Activated CD4-positive, alpha-beta T cell treated with anti-CD3 and anti-CD28 coated beads, Interleukin-2, amount 50 U/mL, for 4 hours (primary cell): ENCODE measurements around the gene MYOD1.

ENCODE experiments used
- DNase-seq, 2 experiments: peaks; one replicate each; pipeline ENCODE4 v3.0.0-alpha.2; 2020

MYOD1 gene

DNA sequence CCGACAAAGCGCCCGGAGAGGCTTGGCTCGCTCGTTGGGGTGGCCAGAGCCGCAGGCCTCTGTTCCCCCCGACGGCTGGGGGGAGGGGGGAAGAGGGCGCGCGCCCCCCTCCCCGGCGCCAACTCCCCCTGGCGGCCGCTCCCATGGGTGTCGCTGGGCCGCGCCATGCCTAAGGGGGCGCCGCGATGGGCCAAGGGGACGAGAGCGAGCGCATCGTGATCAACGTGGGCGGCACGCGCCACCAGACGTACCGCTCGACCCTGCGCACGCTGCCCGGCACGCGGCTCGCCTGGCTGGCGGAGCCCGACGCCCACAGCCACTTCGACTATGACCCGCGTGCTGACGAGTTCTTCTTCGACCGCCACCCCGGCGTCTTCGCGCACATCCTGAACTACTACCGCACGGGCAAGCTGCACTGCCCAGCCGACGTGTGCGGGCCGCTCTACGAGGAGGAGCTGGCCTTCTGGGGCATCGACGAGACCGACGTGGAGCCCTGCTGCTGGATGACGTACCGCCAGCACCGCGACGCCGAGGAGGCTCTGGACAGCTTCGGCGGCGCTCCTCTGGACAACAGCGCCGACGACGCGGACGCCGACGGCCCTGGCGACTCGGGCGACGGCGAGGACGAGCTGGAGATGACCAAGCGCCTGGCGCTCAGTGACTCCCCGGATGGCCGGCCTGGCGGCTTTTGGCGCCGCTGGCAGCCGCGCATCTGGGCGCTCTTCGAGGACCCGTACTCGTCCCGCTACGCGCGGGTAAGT is 16.6 kb downstream of the MYOD1 start:
- DNase-seq = no peak

DNA sequence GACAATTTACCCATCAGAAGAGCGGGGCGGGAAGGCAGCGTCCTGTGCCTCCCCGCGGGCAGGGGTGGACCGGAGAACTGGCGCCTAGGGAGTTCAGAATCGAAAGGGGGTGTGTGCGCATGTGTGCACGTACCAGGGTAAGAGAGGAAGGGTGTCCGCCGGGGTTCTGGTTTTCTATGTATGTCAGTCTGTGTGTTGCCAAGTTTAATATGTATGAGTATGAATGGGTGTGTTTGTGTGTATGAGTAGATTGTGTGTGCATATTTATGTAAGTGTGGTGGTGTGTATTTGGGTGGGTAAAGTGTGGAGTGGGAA is 17.2 kb downstream of the MYOD1 start:
- no peak for DNase-seq

DNA sequence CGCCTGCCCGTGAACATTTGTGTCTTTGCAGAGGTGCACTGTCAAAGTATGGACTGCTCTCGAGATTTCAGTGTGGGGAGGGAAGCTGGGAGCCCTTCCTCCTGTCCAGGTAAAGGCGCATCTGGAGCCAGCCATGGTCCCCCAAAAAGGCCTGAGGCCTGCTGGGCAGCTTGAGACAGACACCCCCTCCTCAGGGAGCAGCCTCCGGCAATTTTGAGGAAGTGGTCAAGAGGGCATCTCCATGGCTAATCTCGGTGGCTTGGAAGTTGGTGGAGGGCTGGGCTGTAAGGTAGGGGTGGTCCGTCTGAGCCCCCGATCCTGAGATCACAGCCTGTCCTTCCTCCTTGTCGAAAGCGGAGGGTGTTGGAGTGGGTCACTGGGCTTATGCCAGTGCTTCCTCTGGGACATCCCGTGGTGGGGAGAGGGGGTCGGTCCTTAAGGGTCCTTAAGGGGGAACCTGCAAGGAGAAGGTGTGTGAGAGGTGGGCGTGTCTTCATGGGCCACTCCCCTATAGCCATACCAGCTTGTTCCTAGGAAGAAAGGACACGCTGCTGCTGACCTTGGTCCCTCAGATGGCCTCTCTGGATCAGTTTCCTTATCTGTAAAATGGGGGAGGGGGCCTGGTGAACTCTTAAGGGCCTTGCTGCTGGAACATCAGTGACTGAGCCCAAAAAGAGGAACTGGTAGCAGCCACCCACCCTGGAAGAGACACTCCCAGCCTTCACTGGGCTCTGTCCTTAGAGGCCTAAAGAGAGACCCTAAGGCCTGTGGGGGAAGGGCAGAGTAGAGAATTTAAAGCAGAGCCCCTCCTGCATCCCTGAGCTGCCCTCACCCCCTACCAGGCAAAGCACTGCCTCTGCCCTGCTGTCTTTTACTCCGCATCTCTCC is 17.8 kb downstream of the MYOD1 start:
- no peak for DNase-seq

DNA sequence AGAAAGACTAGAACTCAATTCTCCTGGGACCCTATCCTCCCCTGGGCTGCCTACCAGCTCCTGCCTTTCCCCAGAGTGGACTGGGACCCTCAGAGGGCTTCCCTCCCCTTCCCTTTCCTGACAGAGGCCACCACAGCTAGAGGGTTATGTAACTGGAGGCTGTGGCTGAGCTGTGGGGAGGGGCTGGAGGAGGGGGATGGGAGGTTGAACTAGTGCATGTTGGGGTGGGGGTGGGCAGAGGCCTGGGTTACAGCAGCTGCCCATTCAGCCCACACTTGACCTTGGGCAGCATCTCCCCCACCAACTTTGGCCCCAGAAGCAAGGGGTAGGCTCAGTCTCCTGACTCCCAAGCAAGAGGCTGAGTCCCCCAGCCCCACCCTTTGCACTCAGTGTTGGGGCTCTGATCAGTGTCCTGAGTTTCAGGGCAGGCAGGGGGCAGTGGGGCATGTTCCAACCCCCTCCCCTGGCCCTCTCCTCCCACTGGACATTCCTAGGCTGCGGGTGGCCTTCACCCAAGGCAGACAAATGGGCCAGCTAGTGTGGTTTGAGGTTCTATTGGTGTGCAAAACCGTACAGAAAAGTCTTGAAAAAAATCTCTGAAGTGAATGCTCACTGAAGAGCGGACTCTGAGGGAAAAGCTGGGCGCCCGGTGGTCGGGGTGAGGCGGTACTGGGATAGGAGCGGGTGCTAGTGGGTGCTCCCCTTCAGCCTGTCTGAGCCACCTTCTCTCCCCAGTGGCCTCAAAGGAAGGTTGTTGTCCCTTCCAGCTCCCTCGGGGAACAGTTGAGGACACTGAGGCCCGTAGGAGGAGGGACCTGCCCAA is 19.0 kb downstream of the MYOD1 start:
- DNase-seq = no peak

DNA sequence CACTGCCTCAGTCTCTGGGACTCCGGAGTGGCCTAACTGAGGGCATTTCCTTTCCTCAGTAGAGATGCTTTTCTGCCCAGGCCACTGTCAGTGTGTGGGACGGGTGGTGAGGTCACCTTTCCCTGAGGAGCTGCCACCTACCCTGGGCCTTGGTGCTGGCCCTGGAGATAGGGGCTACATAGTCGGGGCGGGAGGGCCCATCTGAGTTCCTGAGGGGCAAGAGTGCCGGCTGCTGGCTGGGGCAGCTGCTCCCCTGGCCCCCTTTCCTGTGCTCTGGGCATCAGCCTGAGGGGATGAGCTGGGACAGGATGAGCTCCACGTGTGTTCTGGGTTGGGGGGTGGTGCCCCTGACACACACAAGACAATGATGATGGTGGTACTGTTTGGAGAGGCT is 20.6 kb downstream of the MYOD1 start:
- no peak for DNase-seq

DNA sequence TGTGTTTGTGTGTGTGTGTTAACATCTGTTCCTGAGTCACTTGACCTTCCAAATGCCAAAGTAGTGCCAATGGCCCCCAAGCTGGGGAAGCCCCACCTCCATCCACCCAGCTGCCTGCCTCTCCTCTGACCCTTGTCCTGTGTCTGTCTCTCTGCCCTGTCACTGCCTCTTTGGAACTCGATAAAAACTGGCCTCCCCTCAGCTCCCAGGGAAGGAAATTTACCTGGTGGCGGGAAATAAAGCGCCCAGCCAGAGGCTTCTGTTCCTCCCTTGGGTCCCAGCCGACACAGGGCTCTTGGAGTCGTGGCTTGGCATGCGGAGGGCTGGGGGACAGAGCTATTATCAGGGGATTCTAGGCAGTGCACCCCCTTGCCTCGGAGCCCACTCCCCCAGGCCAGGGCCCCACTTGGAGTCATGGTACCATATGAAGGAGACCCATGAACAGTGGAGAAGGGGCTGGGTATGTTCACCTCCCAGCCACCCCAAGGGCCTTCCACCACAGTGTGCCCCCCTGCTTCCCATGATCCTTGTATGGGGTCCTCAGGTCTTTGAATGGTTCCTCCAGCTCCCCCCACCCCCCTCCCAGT is 21.4 kb downstream of the MYOD1 start:
- no peak for DNase-seq

DNA sequence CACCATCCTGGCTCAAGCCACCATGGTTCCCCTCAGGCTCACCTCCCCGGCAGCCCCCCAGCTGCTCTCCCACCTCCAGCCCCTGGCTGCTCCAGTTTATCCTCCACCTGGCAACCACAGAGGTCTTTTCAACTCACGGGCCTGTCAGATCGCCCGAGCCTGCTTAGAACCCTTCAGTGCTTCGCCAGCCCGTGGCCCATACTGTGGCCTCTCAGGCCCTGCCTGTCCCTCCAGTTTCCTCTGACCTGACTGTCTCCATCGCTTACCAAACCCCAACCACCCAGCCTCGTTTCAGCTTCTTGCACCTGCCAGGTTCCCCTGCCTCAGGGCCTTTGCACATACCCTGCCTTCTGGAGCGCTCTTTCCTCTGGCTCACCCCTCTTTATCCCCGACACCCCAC is 22.1 kb downstream of the MYOD1 start:
- no peak for DNase-seq

DNA sequence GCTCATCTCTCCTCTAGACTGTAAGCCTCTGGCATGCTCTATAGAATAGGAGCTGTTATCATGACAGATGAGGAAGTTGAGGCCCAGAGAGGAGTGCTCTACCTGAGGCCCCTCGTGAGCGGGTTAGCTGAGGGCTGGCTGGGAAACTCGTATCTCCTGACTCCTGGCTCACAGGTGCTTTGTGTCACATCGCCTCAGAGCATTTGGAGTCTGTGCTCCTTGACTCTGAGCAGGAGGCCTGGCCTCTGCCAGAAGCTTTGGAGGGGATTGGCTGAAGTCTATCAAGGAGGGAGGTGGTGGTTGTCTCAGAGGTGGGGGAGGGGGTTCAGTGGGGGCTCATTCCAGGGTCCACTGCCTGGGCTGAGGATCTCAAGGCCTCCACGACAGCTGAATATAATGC is 22.6 kb downstream of the MYOD1 start:
- no peak for DNase-seq

DNA sequence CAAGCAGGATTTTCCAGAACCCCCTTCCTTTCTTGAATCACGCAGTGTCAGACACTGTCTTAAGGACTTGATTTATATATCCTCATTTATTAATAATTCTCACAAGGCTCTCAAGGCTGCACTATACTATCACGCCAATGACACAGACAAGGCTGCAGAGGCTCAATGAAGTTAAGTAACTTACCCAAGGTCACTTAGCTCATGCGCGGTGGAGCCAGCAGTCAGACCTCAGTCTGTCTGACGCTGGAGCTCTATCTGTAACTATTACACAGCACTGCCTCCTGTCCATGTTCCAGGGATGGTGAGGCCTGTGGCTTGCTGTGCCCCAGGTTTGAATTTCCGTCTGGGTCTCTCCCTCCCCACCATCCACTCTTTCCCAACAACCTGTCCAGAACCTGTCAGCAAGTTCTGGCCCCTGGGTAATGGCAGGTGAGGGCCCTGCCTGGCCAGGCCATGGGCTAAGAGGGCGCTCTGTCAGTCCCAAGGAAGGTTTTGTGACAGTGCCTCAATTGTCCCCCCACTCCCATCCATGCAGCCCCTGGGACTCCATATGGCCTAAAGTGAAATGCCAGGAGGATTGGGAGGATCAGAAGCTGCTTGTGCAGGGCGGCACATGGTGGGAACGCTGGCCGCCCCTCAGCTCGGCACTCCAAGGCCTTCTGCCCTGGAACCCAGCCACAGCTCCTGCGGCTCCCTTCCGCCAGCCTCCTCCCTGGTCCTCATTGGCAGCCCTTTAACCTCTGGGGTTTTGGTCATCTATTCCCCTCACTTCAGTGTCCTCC is 23.8 kb downstream of the MYOD1 start:
- no peak for DNase-seq

DNA sequence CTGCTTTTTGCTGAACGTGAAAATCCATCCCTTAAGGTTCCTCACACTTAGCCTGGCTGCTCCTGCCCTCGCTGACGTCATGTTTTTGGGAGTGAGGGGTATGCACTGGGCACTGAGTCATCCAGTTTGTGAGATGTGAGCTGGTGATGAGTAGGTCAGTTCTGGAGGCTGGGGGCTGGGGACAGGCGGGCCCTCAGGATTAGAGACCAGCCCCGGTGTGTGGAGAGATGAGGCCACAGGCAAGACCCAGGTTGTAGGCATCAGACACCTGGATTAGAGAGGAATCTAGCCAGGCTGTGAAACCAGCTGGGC is 24.4 kb downstream of the MYOD1 start:
- no peak for DNase-seq

DNA sequence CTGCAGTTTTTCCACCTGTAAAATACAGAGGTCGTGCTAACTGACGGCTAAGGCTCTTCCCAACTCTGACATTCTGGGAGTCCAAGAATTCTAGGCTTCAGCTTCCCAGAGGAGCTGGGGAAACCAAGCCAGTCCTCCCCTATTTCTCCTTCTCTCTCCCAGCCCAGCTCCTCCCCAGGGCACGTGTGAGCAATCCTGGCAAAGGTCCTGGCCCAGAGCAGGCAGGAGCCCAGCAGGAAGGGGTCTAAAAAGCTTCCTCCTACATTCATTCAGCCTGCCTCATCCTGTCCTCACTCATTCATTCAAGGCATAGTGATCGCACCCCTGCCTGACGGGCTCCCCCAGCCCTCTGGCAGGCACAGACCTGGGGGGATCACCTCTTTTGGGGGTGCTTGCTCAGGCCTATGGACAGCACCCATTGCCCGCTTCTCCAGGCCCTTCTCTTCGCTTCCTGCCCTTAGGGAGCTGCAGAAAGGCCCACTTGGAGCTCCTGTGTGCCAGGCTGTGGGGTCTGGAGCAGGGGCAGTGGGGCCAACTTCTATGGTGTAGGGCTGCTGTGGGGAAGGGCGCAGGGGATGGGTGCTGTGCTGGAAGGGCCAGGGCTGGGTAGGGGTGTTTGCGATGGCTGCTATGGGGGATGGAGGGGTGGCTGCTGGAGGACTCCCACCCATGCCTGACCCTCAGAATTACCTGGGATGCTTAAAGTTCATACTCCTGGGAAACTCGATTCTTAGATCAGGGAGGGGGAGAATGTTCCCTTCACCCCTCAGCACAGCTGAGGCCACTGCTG is 25.0 kb downstream of the MYOD1 start:
- no peak for DNase-seq

DNA sequence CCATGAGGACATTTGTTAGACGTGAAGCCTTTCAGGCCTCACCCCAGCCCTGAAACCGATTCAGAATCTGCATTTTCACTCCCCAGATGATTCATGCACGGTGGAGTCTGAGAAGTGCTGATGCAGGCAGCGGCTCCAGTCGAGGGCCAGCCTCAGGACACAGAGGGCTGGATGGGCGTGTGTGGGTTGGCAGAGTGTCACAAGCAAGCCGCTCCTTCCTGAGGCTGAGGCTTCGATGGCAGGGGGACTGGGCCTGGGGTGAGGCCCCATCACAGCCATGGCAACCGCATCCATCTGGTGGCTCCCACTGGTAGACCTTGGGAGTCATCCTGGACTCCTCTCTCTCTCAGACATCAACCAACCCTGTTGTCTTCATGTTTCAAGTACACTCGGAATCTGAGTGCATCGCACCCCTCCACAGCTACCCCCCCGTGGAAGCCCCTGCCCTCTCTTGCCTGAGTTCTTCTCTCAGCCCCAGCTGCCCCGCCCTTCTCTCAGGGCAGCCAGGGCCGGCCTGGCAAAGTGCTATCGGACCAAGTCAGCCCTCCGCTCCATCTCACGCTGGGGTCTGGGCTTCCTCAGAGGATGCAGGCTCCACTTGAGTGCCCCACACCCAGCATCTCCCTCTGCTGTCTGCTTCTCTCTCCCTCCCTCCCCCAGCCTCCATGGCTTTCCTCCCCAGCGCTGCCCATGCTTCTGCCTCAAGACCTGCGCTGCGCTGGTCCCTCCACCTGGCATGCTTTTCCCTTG is 25.8 kb downstream of the MYOD1 start:
- DNase-seq = no peak

DNA sequence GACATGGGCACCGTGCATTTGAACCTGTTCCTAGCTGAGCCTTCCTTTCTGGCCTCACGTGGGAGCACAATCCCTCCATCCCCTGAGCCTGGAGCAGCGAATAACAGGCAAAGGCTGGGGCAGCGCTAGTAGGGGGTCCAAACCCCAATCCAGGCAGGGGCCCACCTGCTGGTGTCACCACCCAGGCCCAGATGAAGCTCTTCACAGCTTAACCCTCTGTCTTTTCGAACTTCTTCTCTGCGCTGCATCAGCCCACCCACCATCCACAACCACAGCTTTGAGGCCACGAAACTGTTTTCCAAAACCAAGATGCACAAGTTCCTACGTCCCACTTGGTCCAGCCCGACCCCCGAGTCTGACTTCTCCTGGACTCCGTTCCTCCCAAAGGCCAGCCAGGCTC is 26.7 kb downstream of the MYOD1 start:
- no peak for DNase-seq

DNA sequence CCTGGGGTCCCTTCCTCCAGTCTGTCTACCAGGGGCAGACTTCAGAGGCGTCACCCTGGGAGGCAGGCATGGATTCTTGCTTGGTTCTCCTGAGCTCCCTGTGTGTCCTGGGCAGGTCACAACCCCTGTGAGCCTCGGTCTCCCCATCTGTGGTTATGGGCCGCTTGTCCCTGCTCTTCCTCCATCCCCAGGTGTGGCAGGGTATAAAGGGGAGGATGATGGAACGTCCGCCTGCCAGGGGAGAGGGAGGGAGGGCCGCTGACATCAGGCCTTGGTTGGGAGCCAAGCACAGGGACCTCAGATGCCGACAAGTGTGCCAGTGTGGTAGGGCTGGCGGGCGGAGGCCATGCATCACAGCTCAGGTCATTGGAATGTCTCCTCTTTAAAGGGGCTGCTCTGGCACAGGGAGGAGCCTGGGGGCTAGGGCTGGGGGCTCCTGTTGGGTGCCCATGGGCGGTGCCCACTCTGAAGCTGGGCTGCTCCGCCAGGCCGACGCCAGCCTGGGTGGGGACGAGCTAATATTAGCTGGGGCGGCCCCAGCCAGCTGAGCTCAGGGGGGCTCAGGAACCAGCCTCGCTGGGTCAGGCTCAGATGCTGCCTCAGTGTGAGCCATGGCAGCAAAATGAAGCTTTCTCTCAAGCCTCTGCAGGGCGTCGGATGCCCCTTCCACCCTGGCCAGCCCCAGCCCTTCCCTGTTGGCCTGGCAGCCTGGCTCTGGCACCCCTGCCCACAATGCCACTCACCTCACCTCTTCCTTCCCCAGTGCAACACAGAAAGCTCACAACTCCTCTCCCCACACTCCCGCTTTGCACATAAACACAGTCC is 28.0 kb downstream of the MYOD1 start:
- no peak for DNase-seq

DNA sequence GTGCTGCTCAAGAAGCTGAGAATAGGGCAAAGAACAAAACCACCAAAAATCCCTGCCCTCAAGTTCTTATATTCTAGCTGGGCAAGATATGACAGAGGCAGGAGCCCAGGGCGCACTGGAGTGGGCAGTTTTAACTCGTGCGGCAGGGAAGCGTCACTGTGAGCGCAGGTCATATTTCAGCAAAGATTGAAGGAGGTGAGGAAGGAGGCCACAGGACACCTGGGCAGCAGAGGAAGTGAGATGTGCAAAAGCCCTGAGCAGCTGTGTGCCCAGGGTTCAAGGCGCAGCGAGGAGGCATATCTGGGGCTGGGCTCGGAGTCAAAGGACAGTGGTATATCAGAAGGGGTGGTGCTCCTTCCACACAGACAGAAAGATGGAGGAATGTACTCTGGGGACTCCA is 28.7 kb downstream of the MYOD1 start:
- no peak for DNase-seq

DNA sequence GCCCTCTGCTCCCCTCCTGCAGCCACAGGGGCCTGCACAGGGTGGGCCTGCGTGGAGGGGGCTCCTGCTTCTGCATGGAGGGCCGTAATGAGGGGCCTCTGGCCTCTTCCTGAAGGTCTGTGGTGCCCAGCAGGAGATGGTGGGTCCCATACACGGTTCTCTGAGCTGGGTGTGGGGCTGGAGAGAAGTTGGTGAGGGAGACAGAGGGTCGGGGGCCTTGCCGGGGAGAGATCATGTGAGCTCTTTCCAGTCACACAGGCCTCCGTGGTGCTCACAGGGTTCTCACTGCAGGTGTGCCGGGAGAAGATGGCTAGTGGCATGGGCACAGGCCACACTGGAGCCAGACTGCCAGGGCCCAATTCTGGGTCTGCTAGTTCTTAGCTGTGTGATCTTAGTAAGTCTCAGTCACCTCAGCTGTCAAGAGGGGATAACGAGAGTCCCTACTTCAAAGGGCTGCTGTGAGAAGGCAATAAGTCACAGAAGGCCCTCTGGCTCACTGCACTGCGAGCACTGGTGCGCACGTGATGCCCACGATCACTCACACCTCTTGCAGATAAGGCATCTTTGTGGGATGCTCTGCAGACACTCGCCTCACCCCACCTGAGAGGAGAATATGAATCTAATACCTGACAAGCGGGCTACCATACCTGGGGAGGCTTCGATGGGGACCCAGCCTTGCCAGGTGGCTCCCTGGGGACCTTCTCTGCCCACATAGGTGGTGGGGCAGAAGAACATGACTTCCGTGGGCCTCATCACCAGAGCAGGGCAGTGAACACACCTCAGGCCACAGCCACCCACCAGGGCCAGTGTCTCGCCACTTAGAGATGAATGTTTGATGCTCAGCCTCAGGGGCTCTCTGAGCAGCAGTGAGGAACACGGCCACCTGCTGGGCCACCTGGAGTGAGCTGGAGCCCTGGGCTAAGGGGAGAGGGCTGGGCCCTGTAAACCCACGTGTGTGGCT is 29.7 kb downstream of the MYOD1 start:
- no peak for DNase-seq

DNA sequence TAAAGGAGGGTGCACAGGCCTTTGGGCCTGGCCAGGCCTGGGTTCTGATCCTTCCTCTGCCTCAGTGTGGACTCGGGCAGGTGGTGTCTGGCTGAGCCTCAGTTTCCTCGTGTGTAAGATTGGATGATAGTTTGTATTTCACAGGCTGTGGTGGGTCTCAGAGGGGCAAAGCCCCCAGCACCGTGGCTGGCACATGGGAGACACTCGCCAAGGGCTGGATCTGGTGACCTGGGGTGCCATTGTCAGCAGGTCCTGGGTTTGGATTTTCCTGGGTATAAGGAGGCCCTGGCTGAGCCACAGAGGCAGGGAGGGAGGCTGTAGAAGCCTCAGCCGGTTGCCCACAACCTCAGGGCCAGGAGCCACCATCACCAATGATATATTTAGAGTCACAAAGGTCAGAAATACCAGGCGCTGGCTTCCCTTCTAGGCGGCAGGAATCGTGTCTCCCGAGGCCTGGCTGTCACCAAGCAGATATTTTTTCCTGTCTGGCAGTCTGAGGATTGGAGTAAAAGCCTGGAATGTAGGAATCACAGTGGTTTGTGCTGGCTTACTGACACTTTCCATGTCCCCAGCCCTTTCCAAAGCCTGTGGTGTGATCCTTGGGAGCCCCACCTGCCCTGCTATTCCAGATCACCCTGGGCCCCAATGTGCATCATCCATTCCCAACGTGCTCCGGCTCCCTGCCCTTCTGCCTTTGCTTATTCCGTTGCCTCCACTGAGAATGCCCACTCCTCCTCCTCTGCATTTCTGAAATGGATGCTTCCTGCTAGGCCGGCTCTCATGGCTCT is 30.8 kb downstream of the MYOD1 start:
- DNase-seq = no peak

DNA sequence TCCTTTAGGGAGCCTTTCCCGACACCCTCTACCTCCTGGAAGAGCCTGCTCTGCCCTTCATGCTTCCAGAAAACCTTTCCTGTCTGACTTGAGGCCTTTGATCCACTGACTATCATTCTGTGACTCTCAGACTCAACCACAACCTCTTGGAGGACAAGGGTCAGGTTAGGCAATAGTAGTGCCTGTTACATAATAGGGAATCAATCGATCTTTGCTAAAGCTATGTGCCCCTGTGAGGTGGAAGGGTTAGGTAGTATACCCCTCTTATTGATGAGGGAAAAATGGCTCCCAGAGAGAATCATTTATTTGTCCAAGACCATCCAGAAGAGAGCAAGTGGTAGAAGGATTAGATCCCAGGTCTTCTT is 31.4 kb downstream of the MYOD1 start:
- DNase-seq = no peak
